Right cardiac atrium (tissue), 5 donors: Measurements from ENCODE around the gene KCNAB1. TPM values are rescaled to one million over a fixed set of nuclear protein-coding genes. Genes with fewer than 3 reads are reported as not detected.
"Not testable (repeated sequence)": the region's sequence is repeated elsewhere in the genome, so short reads cannot be mapped to it uniquely, and the experiment has no call there.

Experiments
- ATAC-seq, 2 donors: fragments of 200-7000 bp; cut with Tn5 transposase; one replicate each; pipeline versions ENCODE4 v1.8.0 to v1.9.1; 2020; ENCODE audit warnings: moderate library complexity in 2 of 2, mild to moderate bottlenecking in 1 of 2
- DNase-seq, 3 donors: peaks; one replicate each; pipeline ENCODE4 v3.0.0-alpha.2; 2020
- H3K27ac ChIP-seq: one replicate; pipeline ENCODE4 v1.5.1; 2013; ENCODE audit warnings: mild to moderate bottlenecking, low read length, control low read depth, moderate library complexity
- H3K27me3 ChIP-seq: one replicate; pipeline ENCODE4 v1.6.1; 2013; ENCODE audit not compliant: control insufficient read depth, insufficient read depth
- H3K4me1 ChIP-seq: one replicate; pipeline ENCODE4 v1.6.1; 2013; ENCODE audit warnings: low read length; ENCODE audit not compliant: control insufficient read depth, insufficient read depth
- H3K4me3 ChIP-seq: one replicate; pipeline ENCODE4 v1.5.1; 2013; ENCODE audit warnings: low read length, control low read depth
- H3K9me3 ChIP-seq: one replicate; pipeline ENCODE4 v1.6.1; 2013; ENCODE audit warnings: low read length; ENCODE audit not compliant: control insufficient read depth
- WGBS: extraction: QIAGEN DNeasy Blood & Tissue Kit; methylation state at CpG from one replicate; pipeline ENCODE4 v1.1.7; 2013; 5-methylcytosine and 5-hydroxymethylcytosine counted together
- intact Hi-C, 4 donors: fragments of 100-400 bp; cut with DNase I; formaldehyde crosslinking; loops; one replicate each; pipeline versions ENCODE4 v1.11.0 to v1.14.0; 2022 to 2023
- polyA plus RNA-seq: library from polyadenylated mRNA; stranded (reverse); fragments of 200-250 nt; gene quantifications from one replicate; pipeline ENCODE4 v1.2.3, GENCODE V29; 2013
- total RNA-seq, 4 donors: library from RNA; stranded (reverse); fragmentation: NEBNext Ultra II Directional; extraction: Animal tissue kit (Norgen Biotek cat#: 25700); gene quantifications; one replicate each; pipeline ENCODE4 v1.2.1, GENCODE V29; 2021
- donor health status: healthy with polysubstance abuse.
- donor health status: DM: no; HTN: yes; CAD: no.
- donor health status: DM: no; HTN: no; CAD: no.
- donor health status: DM: no; HTN: yes; CAD: no; lungs with severe emphysema.
- donor health status: DM: yes; HTN: yes; CAD: no.

Gene KCNAB1
- total and polyA plus RNA-seq, 5 donors = 1.1 to 3.7 (median 2.0) TPM

DNA sequence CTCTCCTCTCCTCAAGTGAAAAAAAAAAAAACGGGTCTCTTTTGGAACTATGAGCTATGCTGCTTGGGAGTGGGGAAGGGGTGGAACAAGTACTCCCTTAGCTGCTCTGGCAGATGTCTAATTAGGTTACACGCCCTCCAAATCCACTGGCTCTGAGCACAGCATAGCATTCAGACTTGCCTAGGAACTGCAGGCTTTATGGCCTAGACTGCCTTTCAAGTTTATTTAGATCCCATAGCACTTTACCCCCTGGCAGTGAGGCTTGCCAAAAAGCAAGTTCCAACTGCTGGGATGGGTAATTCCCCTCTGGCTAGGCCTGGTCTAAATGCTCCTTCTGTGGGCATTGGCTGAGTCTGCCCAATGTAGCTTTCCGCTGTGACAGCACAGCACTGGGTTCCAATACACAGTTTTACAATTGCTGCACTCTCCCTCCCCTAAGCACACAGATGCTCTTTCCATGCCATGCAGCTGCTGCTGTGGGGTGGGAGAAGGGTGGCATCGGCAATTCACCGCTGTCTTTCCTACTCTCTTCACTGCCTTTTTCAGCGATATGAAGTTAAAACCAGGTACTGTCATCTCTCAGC lies 152.8 kb downstream of the KCNAB1 start:
- intact Hi-C loops = no loop called here
- Histone ChIP-seq H3K4me3 (no peak overlapping the region), H3K9me3 (no peaks in the 10 kb centered on the region), H3K4me1 (no peaks in the 10 kb centered on the region), H3K27me3 (no peaks in the 10 kb centered on the region), H3K27ac (no peak overlapping the region)
- DNase-seq (no peak), ATAC-seq (no peak)
- WGBS = 88% methylated on average over 6 of the region's 6 CpGs

- DNase-seq = no peak
- no peak for ATAC-seq
- H3K27ac ChIP-seq = no peak overlapping the region
- 95% methylated on average over 2 of the region's 2 CpGs for WGBS
- no peaks in the 10 kb centered on the region for H3K4me1 ChIP-seq
- no peak overlapping the region for H3K4me3 ChIP-seq
- no peaks in the 10 kb centered on the region for H3K27me3 ChIP-seq
- no peaks in the 10 kb centered on the region for H3K9me3 ChIP-seq
- intact Hi-C loops = no loop called here
Observed at GRCh38 chr3:156274791-156275190, 154.4 kb downstream of the KCNAB1 start.

DNA sequence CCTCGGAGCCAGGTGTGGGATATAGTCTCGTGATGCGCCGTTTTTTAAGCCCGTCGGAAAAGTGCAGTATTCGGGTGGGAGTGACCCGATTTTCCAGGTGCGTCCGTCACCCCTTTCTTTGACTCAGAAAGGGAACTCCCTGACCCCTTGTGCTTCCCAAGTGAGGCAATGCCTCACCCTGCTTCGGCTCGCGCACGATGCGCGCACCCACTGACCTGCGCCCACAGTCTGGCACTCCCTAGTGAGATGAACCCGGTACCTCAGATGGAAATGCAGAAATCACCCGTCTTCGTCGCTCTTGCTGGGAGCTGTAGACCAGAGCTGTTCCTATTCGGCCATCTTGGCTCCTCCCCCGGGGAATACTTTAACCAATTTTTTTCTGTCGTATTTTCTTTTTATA lies 164.3 kb downstream of the KCNAB1 start:
- H3K27me3 ChIP-seq, intact Hi-C loops, H3K4me1 ChIP-seq, DNase-seq, ATAC-seq, H3K4me3 ChIP-seq, H3K27ac ChIP-seq, H3K9me3 ChIP-seq: not testable (repeated sequence)
- WGBS = 97% methylated on average over 24 of the region's 24 CpGs

DNA sequence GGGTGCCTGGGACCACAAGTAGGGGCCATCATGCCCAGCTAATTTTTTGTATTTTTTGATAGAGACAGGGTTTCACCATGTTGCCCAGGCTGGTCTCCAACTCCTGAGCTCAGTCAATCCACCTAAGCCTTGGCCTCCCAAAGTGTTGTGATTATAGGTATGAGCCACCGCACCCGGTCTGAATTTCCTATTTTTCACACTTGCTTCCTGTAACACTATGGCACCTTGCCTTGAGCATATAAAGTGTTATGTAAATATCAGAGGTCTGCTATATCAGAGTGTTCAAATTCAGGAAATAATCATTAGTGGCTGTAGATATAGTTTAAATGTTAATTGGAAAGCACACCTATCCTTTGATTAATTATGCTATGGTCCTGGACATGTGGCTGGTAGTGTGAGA lies 165.2 kb downstream of the KCNAB1 start:
- intact Hi-C loops = no loop called here
- H3K4me1 ChIP-seq = no peaks in the 10 kb centered on the region
- H3K27me3 ChIP-seq = no peaks in the 10 kb centered on the region
- DNase-seq (no peak), ATAC-seq (no peak)
- no peak overlapping the region for H3K27ac ChIP-seq
- no peak overlapping the region for H3K4me3 ChIP-seq
- no peaks in the 10 kb centered on the region for H3K9me3 ChIP-seq
- 74% methylated on average over 2 of the region's 2 CpGs for WGBS

- no peak overlapping the region for H3K4me3 ChIP-seq
- DNase-seq = no peak
- WGBS = 10% methylated on average over 11 of the region's 11 CpGs
- no peaks in the 10 kb centered on the region for H3K27me3 ChIP-seq
- H3K9me3 ChIP-seq = no peaks in the 10 kb centered on the region
- no peak for ATAC-seq
- H3K27ac ChIP-seq = no peak overlapping the region
- intact Hi-C loops = no loop called here
- H3K4me1 ChIP-seq = no peaks in the 10 kb centered on the region
Observed at GRCh38 chr3:156290924-156291271, 170.5 kb downstream of the KCNAB1 start.

DNA sequence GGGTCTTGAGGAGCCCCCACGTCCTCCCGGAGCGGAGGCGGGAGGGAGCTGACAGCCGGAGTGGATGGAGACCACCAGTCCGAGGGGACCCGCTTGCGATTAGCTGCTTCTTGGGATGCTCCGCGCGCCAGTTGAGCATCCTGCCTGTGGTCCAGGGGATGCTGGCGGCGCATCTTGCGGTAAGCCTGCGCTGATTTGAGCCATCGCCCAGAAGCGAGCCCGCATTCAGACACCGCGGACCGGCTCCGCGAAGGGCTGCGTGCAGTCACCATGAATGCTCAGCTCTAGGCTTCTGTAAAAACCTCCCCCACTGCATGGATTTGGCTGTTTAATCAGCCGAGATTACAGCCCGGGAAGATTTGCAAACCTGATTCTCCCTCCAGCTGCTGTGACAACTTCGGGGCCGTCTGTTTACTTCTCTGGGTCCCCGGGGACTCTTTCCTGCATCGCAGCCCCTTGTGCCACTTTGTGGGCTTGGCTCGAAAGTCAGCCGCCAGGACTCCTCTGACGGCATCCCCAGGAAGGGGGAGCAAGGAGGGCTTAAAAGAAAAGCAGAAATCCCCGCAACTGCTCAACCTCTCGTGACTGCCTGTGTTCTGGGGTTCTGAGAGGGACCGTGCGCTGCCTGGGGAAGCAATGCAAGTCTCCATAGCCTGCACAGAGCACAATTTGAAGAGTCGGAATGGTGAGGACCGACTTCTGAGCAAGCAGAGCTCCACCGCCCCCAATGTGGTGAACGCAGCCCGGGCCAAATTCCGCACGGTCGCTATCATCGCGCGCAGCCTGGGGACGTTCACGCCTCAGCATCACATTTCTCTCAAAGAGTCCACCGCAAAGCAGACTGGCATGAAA lies 171.1 kb downstream of the KCNAB1 start:
- ATAC-seq (peak; percentile 50 to 69), DNase-seq (peak; percentile 23 to 67 (median 52))
- Histone ChIP-seq H3K27ac (no peak overlapping the region), H3K4me1 (no peaks in the 10 kb centered on the region), H3K9me3 (no peaks in the 10 kb centered on the region), H3K27me3 (no peaks in the 10 kb centered on the region), H3K4me3 (peak overlapping the region; percentile 33)
- intact Hi-C loops = no loop called here
- 5% methylated on average over 51 of the region's 51 CpGs for WGBS

GRCh38 chr3:156293566-156293965 lies 173.2 kb downstream of the KCNAB1 start:
- H3K4me1 ChIP-seq = no peaks in the 10 kb centered on the region
- DNase-seq (no peak), ATAC-seq (no peak)
- H3K27me3 ChIP-seq = no peaks in the 10 kb centered on the region
- H3K9me3 ChIP-seq = no peaks in the 10 kb centered on the region
- 78% methylated on average over 1 of the region's 1 CpG for WGBS
- intact Hi-C loops = no loop called here
- no peak overlapping the region for H3K4me3 ChIP-seq
- H3K27ac ChIP-seq = no peak overlapping the region

GRCh38 chr3:156297582-156297981 lies 177.2 kb downstream of the KCNAB1 start:
- ATAC-seq = no peak
- H3K4me1 ChIP-seq = no peaks in the 10 kb centered on the region
- H3K4me3 ChIP-seq = no peak overlapping the region
- no peak for DNase-seq
- WGBS = 92% methylated on average over 8 of the region's 8 CpGs
- H3K27me3 ChIP-seq = no peaks in the 10 kb centered on the region
- no peaks in the 10 kb centered on the region for H3K9me3 ChIP-seq
- H3K27ac ChIP-seq = no peak overlapping the region
- intact Hi-C loops = no loop called here

GRCh38 chr3:156298014-156298413 lies 177.6 kb downstream of the KCNAB1 start:
- DNase-seq = peak in 1 of 3 donors; percentile 16
- H3K4me3 ChIP-seq = no peak overlapping the region
- ATAC-seq = no peak
- H3K9me3 ChIP-seq = no peaks in the 10 kb centered on the region
- no peak overlapping the region for H3K27ac ChIP-seq
- 97% methylated on average over 6 of the region's 6 CpGs for WGBS
- intact Hi-C loops = no loop called here
- no peaks in the 10 kb centered on the region for H3K4me1 ChIP-seq
- no peaks in the 10 kb centered on the region for H3K27me3 ChIP-seq

DNA sequence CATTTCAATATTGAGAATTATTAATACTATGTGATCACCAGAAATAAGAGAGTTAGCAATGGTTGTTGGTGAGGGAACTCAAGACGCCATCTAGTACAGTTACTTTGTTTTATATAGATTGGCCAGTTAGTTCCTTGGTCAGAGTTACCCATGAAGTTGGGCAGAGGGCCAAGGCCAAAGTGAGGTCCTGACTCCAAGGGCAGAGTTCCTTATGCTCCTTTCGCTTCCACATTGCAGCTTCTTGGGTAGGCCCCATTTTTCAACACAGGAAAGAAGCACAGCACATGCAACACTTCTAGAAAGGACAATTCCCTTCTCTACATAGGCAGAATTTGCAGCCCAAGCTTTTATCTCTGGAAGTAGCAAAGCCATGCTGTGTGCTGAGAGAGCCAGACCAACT lies 178.6 kb downstream of the KCNAB1 start:
- ATAC-seq (peak; percentile 37 to 60), DNase-seq (peak; percentile 61 to 84 (median 83))
- H3K4me3 ChIP-seq = no peak overlapping the region
- H3K9me3 ChIP-seq = no peaks in the 10 kb centered on the region
- H3K4me1 ChIP-seq = peaks cover 2% of the 10 kb centered on the region
- WGBS = 90% methylated on average over 2 of the region's 2 CpGs
- intact Hi-C loops = no loop called here
- no peak overlapping the region for H3K27ac ChIP-seq
- H3K27me3 ChIP-seq = no peaks in the 10 kb centered on the region

- intact Hi-C loops = no loop called here
- no peak overlapping the region for H3K4me3 ChIP-seq
- ATAC-seq (no peak), DNase-seq (no peak)
- no peaks in the 10 kb centered on the region for H3K27me3 ChIP-seq
- peaks cover 2% of the 10 kb centered on the region for H3K4me1 ChIP-seq
- H3K27ac ChIP-seq = no peak overlapping the region
- H3K9me3 ChIP-seq = no peaks in the 10 kb centered on the region
- 62% methylated on average over 2 of the region's 2 CpGs for WGBS
Observed at GRCh38 chr3:156299569-156299968, 179.2 kb downstream of the KCNAB1 start.
